Choroid plexus epithelial cell (primary cell): ENCODE measurements around the gene TMEM72.
A peak's percentile ranks its signal among the peaks of the same experiment; 100 is the strongest.

Experiments used
- DNase-seq: peaks from one replicate; pipeline ENCODE4 v3.0.0-alpha.2; 2010; ENCODE audit warnings: low read depth
- H3K4me3 ChIP-seq: 2 replicates; pipeline ENCODE4 v1.5.1; 2011; ENCODE audit warnings: low read depth, mild to moderate bottlenecking, control low read depth, low read length, moderate library complexity
- CTCF ChIP-seq: conservative IDR thresholded peaks from 2 replicates; pipeline ENCODE4 v1.5.1; 2011; ENCODE audit warnings: low read depth, mild to moderate bottlenecking, control low read depth, inconsistent platforms, low read length, moderate library complexity

Gene TMEM72

GRCh38 chr10:44972874-44973306 is 61.8 kb downstream of the TMEM72 start:
- no peak overlapping the region for H3K4me3 ChIP-seq
- DNase-seq: no peak
- TF ChIP-seq CTCF: no peak

- no peak for TF ChIP-seq CTCF
- no peak overlapping the region for H3K4me3 ChIP-seq
- DNase-seq: no peak
Observed at GRCh38 chr10:44973323-44974081, 62.4 kb downstream of the TMEM72 start.

GRCh38 chr10:44974082-44974627 is 63.0 kb downstream of the TMEM72 start:
- peak overlapping the region; percentile 52 for H3K4me3 ChIP-seq
- no peak for TF ChIP-seq CTCF
- no peak for DNase-seq

GRCh38 chr10:44974628-44975430 is 63.7 kb downstream of the TMEM72 start:
- TF ChIP-seq CTCF: peak; percentile 57
- peak overlapping the region; percentile 52 for H3K4me3 ChIP-seq
- peak; percentile 75 for DNase-seq

- H3K4me3 ChIP-seq: peak overlapping the region; percentile 24
Observed at GRCh38 chr10:44975431-44976331, 64.5 kb downstream of the TMEM72 start.

More at GRCh38 chr10:44975431-44976331, 64.5 kb downstream of the TMEM72 start:
- peak; percentile 95 for DNase-seq
- TF ChIP-seq CTCF: peak; percentile 21
